Panc1 (cell line): ENCODE results near the gene VPS11.

Source experiments
- CTCF ChIP-seq: fragments of 450-650 bp; IDR thresholded peaks from 2 replicates; pipeline ENCODE4 v1.5.1; 2017; ENCODE audit warnings: mild to moderate bottlenecking
- POLR2AphosphoS5 ChIP-seq: IDR thresholded peaks from 2 replicates; pipeline ENCODE4 v1.6.1; 2012; ENCODE audit warnings: mild to moderate bottlenecking, low read depth, low read length, moderate library complexity
- REST ChIP-seq, 2 experiments: IDR thresholded peaks; 2 replicates each; pipeline ENCODE4 v1.6.1; 2011 to 2012; ENCODE audit warnings: low read depth in 2 of 2, control low read depth in 1 of 2, low read length in 1 of 2, mild to moderate bottlenecking in 1 of 2, moderate library complexity in 1 of 2; ENCODE audit not compliant: insufficient read depth in 1 of 2
- SIN3A ChIP-seq: IDR thresholded peaks from 2 replicates; pipeline ENCODE4 v1.6.1; 2012; ENCODE audit warnings: low read depth, mild to moderate bottlenecking, low read length, moderate library complexity, borderline replicate concordance; ENCODE audit not compliant: insufficient read depth

GRCh38 chr11:119130662-119131061, 63.0 kb downstream of the VPS11 start:
- TF ChIP-seq POLR2AphosphoS5 = no peak
- TF ChIP-seq CTCF = no peak
- TF ChIP-seq REST (IDR thresholded peaks at IDR 0.05; ENCODE audit: insufficient read depth in 1 of 2, low read depth in 2 of 2, low read length in 1 of 2) = no peak
- no peak for TF ChIP-seq SIN3A
